Uterus (tissue), 2 donors: ENCODE results near the gene GRIK1.

Experiments
- POLR2A ChIP-seq, 2 donors: fragments of 450-650 bp; IDR thresholded peaks; one replicate each; pipeline ENCODE4 v1.6.1; 2016; ENCODE audit warnings: antibody characterized with exemption in 2 of 2, mild to moderate bottlenecking in 1 of 2, moderate library complexity in 1 of 2
- TF ChIP-seq, protein P1 (sequence below), 4 experiments: fragments of 200-600 bp in 2 of 4; fragments of 450-650 bp in 2 of 4; sonication (generic) in 2 of 4; IDR thresholded peaks; one replicate each; pipeline ENCODE4 v1.5.1; 2016 to 2019; ENCODE audit warnings: antibody characterized with exemption in 4 of 4, mild to moderate bottlenecking in 2 of 4, moderate library complexity in 1 of 4

DNA sequence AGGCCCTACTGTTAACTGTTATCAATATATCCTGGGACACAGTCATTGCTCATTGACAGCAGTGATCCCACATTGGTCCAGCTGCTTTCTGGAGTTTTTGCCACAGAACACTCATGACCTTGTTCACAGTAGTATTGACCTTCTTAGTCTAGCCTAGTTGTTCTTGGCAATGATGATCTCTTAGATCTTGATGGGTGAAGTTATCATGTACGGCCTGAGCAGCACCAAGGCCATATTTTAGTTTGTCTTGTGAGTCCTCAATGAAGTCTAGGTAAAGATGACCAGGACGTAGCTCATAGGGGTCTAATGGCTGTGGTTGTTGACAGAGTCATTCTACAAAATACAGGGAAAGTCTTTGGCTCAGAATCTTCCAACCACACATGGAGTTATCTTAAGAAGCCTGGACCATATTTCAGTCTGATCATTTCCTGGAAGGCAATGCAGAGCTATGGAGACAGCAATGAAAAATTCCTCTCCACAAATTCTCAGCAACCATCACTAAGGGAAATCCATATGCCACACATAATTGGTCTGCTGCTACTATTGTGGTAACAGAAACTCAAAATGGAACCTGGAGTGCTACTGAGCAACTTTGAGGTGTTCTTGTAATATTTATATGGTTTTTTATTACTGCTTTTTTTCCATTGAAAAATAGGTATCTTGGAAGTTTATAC lies 279.6 kb downstream of the GRIK1 start:
- TF ChIP-seq, protein P1, sequence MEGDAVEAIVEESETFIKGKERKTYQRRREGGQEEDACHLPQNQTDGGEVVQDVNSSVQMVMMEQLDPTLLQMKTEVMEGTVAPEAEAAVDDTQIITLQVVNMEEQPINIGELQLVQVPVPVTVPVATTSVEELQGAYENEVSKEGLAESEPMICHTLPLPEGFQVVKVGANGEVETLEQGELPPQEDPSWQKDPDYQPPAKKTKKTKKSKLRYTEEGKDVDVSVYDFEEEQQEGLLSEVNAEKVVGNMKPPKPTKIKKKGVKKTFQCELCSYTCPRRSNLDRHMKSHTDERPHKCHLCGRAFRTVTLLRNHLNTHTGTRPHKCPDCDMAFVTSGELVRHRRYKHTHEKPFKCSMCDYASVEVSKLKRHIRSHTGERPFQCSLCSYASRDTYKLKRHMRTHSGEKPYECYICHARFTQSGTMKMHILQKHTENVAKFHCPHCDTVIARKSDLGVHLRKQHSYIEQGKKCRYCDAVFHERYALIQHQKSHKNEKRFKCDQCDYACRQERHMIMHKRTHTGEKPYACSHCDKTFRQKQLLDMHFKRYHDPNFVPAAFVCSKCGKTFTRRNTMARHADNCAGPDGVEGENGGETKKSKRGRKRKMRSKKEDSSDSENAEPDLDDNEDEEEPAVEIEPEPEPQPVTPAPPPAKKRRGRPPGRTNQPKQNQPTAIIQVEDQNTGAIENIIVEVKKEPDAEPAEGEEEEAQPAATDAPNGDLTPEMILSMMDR (IDR thresholded peaks at IDR 0.05): no peak
- no peak for TF ChIP-seq POLR2A (IDR thresholded peaks at IDR 0.05)
